ENCODE data around the gene OGFOD2.

DNA sequence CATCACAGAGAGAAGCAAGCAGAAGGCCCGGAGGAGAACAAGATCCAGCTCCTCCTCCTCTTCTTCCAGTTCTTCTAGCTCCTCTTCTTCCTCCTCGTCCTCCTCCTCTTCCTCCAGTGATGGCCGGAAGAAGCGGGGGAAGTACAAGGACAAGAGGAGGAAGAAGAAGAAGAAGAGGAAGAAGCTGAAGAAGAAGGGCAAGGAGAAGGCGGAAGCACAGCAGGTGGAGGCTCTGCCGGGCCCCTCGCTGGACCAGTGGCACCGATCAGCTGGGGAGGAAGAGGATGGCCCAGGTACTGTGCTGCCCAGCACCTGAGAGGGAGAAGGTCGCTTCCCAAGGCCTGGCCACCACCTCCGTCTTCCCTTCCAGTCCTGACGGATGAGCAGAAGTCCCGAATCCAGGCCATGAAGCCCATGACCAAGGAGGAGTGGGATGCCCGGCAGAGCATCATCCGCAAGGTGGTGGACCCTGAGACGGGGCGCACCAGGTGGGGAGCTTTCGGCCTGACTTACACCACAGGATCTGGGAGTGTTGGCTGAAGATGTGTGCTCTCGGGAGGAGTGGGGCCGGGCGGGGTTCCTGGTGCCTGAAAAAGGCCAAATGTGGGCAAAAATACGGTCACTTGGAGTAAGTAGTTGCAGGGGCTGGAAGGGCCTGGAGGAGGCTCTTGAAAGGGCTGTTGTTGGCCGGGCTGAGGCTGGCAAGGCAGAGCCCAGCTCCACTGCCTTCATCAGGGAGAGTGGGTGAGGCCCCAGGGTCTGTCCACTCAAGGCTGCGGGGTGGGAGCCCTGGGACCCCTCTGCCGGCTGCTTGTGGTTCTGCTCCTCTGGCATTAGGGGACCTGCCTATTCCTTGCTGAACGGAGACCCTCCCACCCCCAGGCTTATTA lies 6.8 kb downstream of the OGFOD2 start:
- TF ChIP-seq TOX (CRISPR knock-in tag; IDR thresholded peaks at IDR 0.05; ENCODE audit: borderline replicate concordance), result no peak
- TF ChIP-seq ZNF565 (CRISPR knock-in tag; conservative IDR thresholded peaks at IDR 0.05; ENCODE audit: low read depth), result no peak
- no peak for TF ChIP-seq POU6F1 (CRISPR knock-in tag; IDR thresholded peaks at IDR 0.05; ENCODE audit: borderline replicate concordance, low read depth)
- no peak for TF ChIP-seq GLIS3 (CRISPR knock-in tag; IDR thresholded peaks at IDR 0.05)
- no peak for TF ChIP-seq ZFP3 (CRISPR knock-in tag; IDR thresholded peaks at IDR 0.05)
- no peak for TF ChIP-seq SNAI2 (CRISPR knock-in tag; IDR thresholded peaks at IDR 0.05)
- TF ChIP-seq ZNF8 (CRISPR knock-in tag; IDR thresholded peaks at IDR 0.05), result no peak
- TF ChIP-seq PATZ1 (CRISPR knock-in tag; IDR thresholded peaks at IDR 0.05; ENCODE audit: borderline replicate concordance), result no peak
- TF ChIP-seq RARB (CRISPR knock-in tag; IDR thresholded peaks at IDR 0.05), result no peak
- no peak for TF ChIP-seq ZNF70 (CRISPR knock-in tag; IDR thresholded peaks at IDR 0.05)
- TF ChIP-seq CREB5 (CRISPR knock-in tag; IDR thresholded peaks at IDR 0.05; ENCODE audit: low read depth), result no peak
